CD4-positive, alpha-beta T cell treated with Interleukin-4 for 4 hours (primary cell): Measurements from ENCODE around the gene KBTBD6.
"Not testable (repeated sequence)": the region's sequence is repeated elsewhere in the genome, so short reads cannot be mapped to it uniquely, and the experiment has no call there.

Experiments used
- DNase-seq: peaks from one replicate; pipeline ENCODE4 v3.0.0-alpha.2; 2020

Gene KBTBD6

DNA sequence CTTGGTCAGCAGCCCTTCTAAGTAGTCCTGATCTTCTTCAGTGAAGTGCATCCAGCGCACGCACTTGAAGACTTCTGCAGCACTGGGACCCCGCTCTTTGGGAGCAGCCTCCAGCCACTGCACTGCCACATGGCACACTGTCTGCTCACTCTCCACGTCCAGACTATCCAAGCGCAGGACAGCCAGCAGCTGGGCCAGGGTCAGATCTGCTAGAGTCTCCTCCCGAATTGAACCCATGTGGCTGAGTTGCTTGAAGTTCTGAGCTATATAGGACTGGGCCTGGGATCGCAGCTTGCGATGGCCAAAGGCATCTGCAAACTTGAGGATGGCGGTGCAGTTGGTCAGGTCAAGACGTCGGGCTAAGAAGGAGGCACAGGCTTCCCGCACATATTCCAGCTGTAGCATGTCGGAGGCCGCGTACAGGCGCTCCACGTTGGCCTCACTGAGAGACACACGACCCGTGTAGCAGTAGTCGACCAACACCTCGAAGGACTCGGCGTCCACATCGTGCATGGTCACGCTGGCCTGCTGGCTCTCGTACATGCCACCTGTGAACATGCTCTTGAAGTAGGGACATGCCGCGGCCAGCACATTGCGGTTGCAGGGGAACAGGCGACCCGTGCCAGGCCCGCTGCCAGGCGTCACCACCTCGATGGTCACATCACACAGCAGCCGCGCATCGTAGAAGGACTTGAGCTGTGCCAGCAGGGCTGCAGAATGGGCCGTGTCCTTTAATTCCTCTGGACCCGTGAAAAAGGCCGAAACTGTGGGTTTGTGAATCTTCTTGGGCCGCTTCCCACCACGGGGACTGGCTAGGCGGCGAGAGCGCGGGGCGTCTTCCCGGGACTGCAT lies 716 bp downstream of the KBTBD6 start:
- DNase-seq: not testable (repeated sequence)

- DNase-seq: not testable (repeated sequence)
These were observed 1.4 kb downstream of the KBTBD6 start for GRCh38 chr13:41131189-41131588.

GRCh38 chr13:41130356-41130755 lies 2.2 kb downstream of the KBTBD6 start:
- DNase-seq: peak; percentile 18

DNA sequence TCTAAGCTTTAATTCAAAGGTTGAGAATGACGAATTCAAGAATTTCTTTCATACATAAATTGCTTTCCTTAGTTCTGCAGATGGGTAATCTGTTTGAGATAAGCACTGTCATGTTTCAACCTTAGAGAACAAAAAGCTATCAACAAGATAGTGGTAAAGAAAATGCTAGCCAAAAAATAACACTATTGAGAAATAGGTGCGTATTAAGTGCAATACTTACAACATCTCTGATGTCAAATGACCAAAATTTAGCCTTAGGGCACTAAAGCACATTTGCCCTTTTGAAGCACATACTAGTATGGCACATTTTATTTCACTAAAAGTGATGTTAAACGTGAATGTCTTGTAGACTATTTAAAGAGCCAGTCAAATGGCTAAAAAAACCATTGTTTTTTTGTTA lies 4.9 kb downstream of the KBTBD6 start:
- no peak for DNase-seq

- peak; percentile 67 for DNase-seq
These were observed 9.8 kb downstream of the KBTBD6 start for GRCh38 chr13:41122838-41123237.

DNA sequence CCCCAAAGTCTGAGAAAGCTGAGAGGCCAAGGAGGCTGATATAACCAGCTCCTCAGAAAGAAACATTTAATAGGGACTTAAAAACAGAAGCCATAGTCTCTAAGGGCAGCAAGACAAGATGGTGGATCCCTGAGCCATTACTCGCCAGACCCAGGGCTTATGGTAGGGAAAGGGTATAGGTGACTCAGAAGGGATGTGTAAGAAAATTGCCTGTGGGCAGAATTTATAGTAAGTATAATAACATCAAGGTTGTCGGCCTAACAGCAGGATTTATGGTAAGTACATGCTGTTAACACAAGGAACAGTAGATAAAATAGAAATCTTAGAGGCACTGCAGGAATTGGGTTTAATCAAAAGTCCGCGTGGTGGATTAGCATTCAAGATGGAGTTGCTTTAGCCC lies 14.7 kb downstream of the KBTBD6 start:
- no peak for DNase-seq

- no peak for DNase-seq
These were observed 21.1 kb downstream of the KBTBD6 start for GRCh38 chr13:41111454-41111853.

- DNase-seq: no peak
These were observed 25.0 kb downstream of the KBTBD6 start for GRCh38 chr13:41107584-41108014.

DNA sequence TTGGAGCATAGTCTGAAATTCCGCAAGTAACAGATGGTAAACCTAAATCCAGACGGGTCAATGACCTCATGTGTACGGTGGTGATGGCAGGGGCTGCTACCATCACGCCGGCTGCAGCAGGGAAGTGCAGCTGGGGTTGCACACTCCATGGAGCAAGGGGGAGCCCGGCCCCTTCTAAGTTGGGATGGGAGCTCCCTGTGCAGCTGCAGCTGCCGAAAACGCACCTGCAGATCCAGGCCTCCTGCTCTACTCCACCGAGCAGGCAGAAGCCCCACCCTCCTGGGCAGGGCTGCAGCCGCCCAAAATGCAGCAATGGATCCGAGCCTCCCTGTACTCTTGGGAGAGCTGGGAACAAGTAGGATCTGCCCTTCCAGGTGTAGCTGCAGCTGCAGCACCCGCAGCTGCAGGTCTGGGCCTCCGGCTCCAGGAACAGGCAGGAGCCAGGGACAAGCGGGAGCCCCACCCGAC lies 25.5 kb downstream of the KBTBD6 start:
- no peak for DNase-seq

DNA sequence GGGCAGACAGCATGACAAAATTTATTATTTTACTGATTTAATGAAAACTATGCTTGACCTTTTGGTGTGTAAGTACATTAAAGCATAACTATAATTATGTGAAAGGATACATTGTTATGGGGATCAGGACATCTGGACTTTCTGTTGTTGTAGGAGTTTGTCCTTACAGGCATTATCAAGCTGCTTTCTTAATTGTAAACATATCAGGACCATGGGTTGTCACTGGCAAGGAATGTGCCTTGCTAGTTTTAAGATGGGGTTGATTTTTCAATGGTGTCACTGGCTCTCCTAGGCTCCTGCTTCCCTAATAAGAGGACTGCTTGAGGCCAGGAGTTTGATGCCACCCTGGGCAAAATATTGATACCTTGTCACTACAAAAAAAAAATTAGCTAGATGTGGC lies 32.6 kb downstream of the KBTBD6 start:
- DNase-seq: no peak

DNA sequence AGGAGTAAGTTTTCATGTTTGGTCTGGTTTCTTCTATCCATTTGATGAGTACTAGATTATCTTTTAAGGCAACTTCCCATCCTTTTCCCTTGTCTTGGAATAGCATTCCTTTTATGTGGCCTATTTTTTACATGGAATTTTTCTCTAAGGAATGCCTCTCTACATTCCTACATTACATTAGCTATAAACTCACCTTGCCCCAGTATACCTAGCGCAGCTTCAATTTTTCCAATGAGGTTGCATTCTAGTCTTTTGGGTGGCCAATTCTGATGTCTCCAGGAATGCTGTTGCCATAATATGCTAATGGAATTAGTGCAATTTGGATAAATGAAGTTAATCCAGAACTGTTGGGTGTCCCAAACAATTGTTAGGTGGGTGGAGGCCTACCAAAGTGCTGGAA lies 33.8 kb downstream of the KBTBD6 start:
- DNase-seq: no peak

GRCh38 chr13:41095681-41096080 lies 36.9 kb downstream of the KBTBD6 start:
- not testable (repeated sequence) for DNase-seq

DNA sequence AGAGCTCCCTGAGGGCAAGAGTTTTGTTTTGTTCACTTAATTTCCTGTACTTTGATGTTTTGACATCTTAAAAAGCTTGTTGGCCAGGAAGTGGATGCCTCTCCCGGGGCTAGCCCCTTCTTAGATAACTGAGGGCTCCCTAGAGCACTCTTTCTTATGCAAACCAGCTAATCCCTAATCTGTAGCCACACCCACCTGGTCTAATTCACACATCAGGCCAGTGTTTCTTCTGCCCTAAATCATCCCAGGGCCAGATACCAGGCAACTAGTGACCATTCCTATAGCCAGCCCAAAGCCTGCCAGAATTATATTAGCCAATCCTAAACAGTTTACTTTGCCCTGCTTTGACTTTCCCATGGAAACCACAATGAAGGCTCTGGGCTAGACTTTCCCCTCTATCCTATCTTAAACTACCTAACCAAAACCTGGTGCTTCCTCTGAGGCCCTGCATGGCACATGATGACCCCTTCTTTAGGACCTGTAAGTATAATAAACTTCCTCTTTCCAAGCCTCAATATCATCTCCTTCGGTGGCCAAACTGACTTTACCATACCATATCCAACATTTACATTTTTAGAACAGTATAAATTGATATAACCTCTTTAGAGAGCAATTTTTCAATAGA lies 46.5 kb downstream of the KBTBD6 start:
- DNase-seq: no peak

DNA sequence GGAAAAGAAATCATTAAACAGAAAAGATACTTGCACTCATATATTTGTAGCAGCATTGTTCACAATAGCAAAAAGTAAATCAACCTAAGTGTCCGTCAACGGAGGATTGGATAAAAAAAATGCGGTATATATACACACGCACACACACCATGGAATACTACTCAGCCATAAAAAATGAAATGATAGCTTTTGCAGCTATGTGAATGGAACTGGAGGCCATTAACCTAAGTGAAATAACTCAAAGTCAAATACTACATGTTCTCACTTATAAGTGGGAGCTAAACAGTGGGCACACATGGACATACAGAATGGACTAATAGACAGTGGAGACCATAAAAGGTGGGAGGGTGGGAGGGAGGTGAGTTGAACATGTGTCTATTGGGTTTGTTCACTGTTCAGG lies 52.9 kb downstream of the KBTBD6 start:
- DNase-seq: no peak
